Measurements from ENCODE around the gene METTL1. TPM values are rescaled to one million over a fixed set of nuclear protein-coding genes. Genes with fewer than 3 reads are reported as not detected.

The METTL1 gene
- total and polyA plus RNA-seq, 9 of the 15 experiments (the other 6 are each of a cell fraction or from before 2014, with no cell fraction given), result 12.6 to 65.9 (median 39.2) TPM

GRCh38 chr12:57754411-57755193, 17.3 kb downstream of the METTL1 start, which contains the start of gene MARCHF9:
Gene MARCHF9, plus strand, starts transcription at chr12:57755103. Its CDS starts 426 bp downstream, at chr12:57755529.
- FAIRE-seq, result no peak
- peaks cover 39% of the 10 kb centered on the region for H3K79me2 ChIP-seq (ENCODE audit: control insufficient read depth, insufficient read depth, low read length)
- H3K4me3 ChIP-seq, result peak within 1 kb of the TSS; percentile 50
- H3K27me3 ChIP-seq (ENCODE audit: control insufficient read depth in 2 of 2, insufficient read depth in 2 of 2, low read length in 2 of 2), result no peaks in the 10 kb centered on the region
- peaks cover 40 to 41% of the 10 kb centered on the region in 2 experiments for H3K4me1 ChIP-seq (replicated peaks in 1 of 2; ENCODE audit: control insufficient read depth in 2 of 2, insufficient read depth in 2 of 2, low read length in 2 of 2)
- H3K36me3 ChIP-seq (ENCODE audit: control insufficient read depth, insufficient read depth, low read length), result peaks cover 34% of the 10 kb centered on the region
- no peaks in the 10 kb centered on the region for H3K9me3 ChIP-seq (replicated peaks; ENCODE audit: control insufficient read depth, insufficient read depth, low read depth, low read length)
- BruUV-seq (replicated peaks), result no TSS peak
- WGBS (ENCODE audit: insufficient coverage, low coverage, missing lambda C conversion rate), result 6% methylated on average over 6 of the region's 41 CpGs
- CTCF ChIA-PET (ENCODE audit: low intra/inter-chr PET ratio), result no interaction called here
- POLR2A ChIA-PET, result interaction anchor here (0.9 to 1.0 kb wide), 4 partner anchors 9 to 21 kb away, joined by 3 to 5 read pairs (median 3); partner anchors contain the start of genes EEF1AKMT3 and METTL1
- H3K4me2 ChIP-seq (ENCODE audit: insufficient read depth, low read length), result peak within 1 kb of the TSS; percentile 94
- H3K9me1 ChIP-seq (ENCODE audit: control insufficient read depth, insufficient read depth, low read length), result no peaks in the 10 kb centered on the region
- H3K27ac ChIP-seq (ENCODE audit: extremely low read depth, low read depth, low read length), result peak within 1 kb of the TSS; percentile 71
- intact Hi-C loops (cut with micrococcal nuclease) (no loop called here), in situ Hi-C loops (cut with MboI) (no loop called here)
- H4K20me1 ChIP-seq (replicated peaks; ENCODE audit: control insufficient read depth, insufficient read depth, low read length), result no peaks in the 10 kb centered on the region
- peak within 1 kb of the TSS; percentile 62 to 90 for H3K9ac ChIP-seq (ENCODE audit: insufficient read depth in 1 of 2, low read depth in 2 of 2, low read length in 2 of 2)
- peak; percentile 86 to 89 (median 87) for DNase-seq (ENCODE audit: extremely low read depth in 1 of 4, low spot score in 3 of 4)
- peak within 1 kb of the TSS; percentile 68 for H2AFZ ChIP-seq (ENCODE audit: low read depth, low read length)
- peak; percentile 60 for ATAC-seq
- TF ChIP-seq, protein P1, sequence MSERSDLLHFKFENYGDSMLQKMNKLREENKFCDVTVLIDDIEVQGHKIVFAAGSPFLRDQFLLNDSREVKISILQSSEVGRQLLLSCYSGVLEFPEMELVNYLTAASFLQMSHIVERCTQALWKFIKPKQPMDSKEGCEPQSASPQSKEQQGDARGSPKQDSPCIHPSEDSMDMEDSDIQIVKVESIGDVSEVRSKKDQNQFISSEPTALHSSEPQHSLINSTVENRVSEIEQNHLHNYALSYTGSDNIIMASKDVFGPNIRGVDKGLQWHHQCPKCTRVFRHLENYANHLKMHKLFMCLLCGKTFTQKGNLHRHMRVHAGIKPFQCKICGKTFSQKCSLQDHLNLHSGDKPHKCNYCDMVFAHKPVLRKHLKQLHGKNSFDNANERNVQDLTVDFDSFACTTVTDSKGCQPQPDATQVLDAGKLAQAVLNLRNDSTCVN (CRISPR knock-in tag; IDR thresholded peaks at IDR 0.05), result 0 out of 2 replicates have a peak, but pooled peaks have one; percentile 35
- TF ChIP-seq NBN (IDR thresholded peaks at IDR 0.05; ENCODE audit: low read depth), result 0 out of 2 replicates have a peak, but pooled peaks have one; percentile 23
- TF ChIP-seq CCAR2 (IDR thresholded peaks at IDR 0.05; ENCODE audit: low read depth, low read length), result no peak
- TF ChIP-seq HDAC2 (IDR thresholded peaks at IDR 0.05), result 0 out of 2 replicates have a peak, but pooled peaks have one; percentile 26
- TF ChIP-seq ZMIZ1 (IDR thresholded peaks at IDR 0.05; ENCODE audit: low read depth in 2 of 2, low read length in 2 of 2), result no peak
- TF ChIP-seq ZEB2 (IDR thresholded peaks at IDR 0.05), result peak; percentile 82
- TF ChIP-seq MAZ (CRISPR knock-in tag; conservative IDR thresholded peaks at IDR 0.05 in 1 of 2, IDR thresholded peaks at IDR 0.05 in 1 of 2), result peak; percentile 66 to 87; a peak in 3 of 4 replicates
- no peak for TF ChIP-seq E2F4 (CRISPR knock-in tag; IDR thresholded peaks at IDR 0.05; ENCODE audit: low read depth)
- peak in 1 of 2 experiments; percentile 25; a peak in 1 of 4 replicates for TF ChIP-seq KDM4B (IDR thresholded peaks at IDR 0.05; ENCODE audit: borderline replicate concordance in 2 of 2, low read depth in 1 of 2)
- TF ChIP-seq SMARCE1 (IDR thresholded peaks at IDR 0.05), result peak; percentile 30; the same call in 1 of the 2 replicates
- TF ChIP-seq, protein P2, sequence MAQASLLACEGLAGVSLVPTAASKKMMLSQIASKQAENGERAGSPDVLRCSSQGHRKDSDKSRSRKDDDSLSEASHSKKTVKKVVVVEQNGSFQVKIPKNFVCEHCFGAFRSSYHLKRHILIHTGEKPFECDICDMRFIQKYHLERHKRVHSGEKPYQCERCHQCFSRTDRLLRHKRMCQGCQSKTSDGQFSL (CRISPR knock-in tag; IDR thresholded peaks at IDR 0.05), result no peak
- TF ChIP-seq, protein P2 (tag; IDR thresholded peaks at IDR 0.05), result 0 out of 4 replicates have a peak, but pooled peaks of 1 of the 2 experiments have one; percentile 13
- peak; percentile 29; the same call in 1 of the 2 replicates for TF ChIP-seq BCOR (IDR thresholded peaks at IDR 0.05)
- TF ChIP-seq NRF1 (conservative IDR thresholded peaks at IDR 0.05 in 1 of 2, IDR thresholded peaks at IDR 0.05 in 1 of 2), result peak; percentile 82 to 84

Data from K562 (cell line).